ENCODE results near the gene COL23A1. TPM values are rescaled to one million over a fixed set of nuclear protein-coding genes. Genes with fewer than 3 reads are reported as not detected.

The COL23A1 gene
- total RNA-seq (2014; rRNA removed) (not detected in 2 replicates), Bru-seq, nascent RNA (percentile 5 among the genes with signal in this experiment), BruChase-seq, experiment 1, labeled RNA remaining after a 6-hour chase (percentile 9 among the genes with signal in this experiment), BruChase-seq, experiment 2, labeled RNA remaining after a 2-hour chase (percentile 11 among the genes with signal in this experiment)
- long read RNA-seq, partial matches to known transcripts = 0 of 1 reads
- long read RNA-seq, other reads (novel, unspliced or antisense) = 1 of 1 reads

- Histone ChIP-seq H3K36me3 (ENCODE audit: low read depth, low read length) (peaks cover 10% of the 10 kb centered on the region; the same call in 1 of the 2 replicates), H3K79me2 (ENCODE audit: low read length) (no peaks in the 10 kb centered on the region), H3K9me3 (ENCODE audit: low read length) (peaks cover 10% of the 10 kb centered on the region), H3K4me2 (ENCODE audit: low read length) (peak within 1 kb of the TSS; percentile 77), H4K20me1 (ENCODE audit: low read length) (no peaks in the 10 kb centered on the region), H2AFZ (ENCODE audit: low read length) (no peak within 1 kb of the TSS), H3K4me3 (ENCODE audit: low read length) (peak within 1 kb of the TSS; percentile 47; the same call in 1 of the 2 replicates), H3K27ac (ENCODE audit: low read length) (no peak within 1 kb of the TSS), H3F3A (ENCODE audit: low read length, unreplicated experiment) (no peaks in the 10 kb centered on the region), H3K9ac (ENCODE audit: low read length) (no peak within 1 kb of the TSS), H3K27me3 (ENCODE audit: low read length) (peaks cover 44% of the 10 kb centered on the region), H3K9me2 (replicated peaks; ENCODE audit: low read length) (no peaks in the 10 kb centered on the region), H3K4me1 (ENCODE audit: insufficient read depth, low read length) (no peaks in the 10 kb centered on the region; the same call in 1 of the 2 replicates)
- no TSS peak for BruUV-seq (replicated peaks)
- POLR2A ChIA-PET (ENCODE audit: unreplicated experiment) = no interaction called here
- TF ChIP-seq EZH2phosphoT487 (IDR thresholded peaks at IDR 0.05; ENCODE audit: borderline replicate concordance, low read length) = no peak; the same call in 1 of the 2 replicates
- TF ChIP-seq CTCF (conservative IDR thresholded peaks at IDR 0.05; ENCODE audit: low read depth, low read length) = peak; percentile 85
- TF ChIP-seq EZH2 (IDR thresholded peaks at IDR 0.05; ENCODE audit: low read length, unreplicated experiment) = peak; percentile 42
- peak; percentile 40 for DNase-seq
- CTCF ChIA-PET = no interaction called here
- intact Hi-C loops (cut with micrococcal nuclease) = loop anchor here (2.0 kb wide), 1 partner anchor 310 kb away; no protein-coding TSS in a partner anchor
- ATAC-seq = peak; percentile 33
These were observed at the start of gene COL23A1 for GRCh38 chr5:178590141-178590923. TSS of gene COL23A1 (minus strand) at chr5:178590393.

- H3K27ac ChIP-seq (ENCODE audit: low read length) = no peak overlapping the region
These were observed 47.3 kb upstream of the COL23A1 start for GRCh38 chr5:178637356-178638074.

More at GRCh38 chr5:178637356-178638074, 47.3 kb upstream of the COL23A1 start:
- no peak overlapping the region for H3K9ac ChIP-seq (ENCODE audit: low read length)
- H4K20me1 ChIP-seq (ENCODE audit: low read length) = no peaks in the 10 kb centered on the region
- POLR2A ChIA-PET (ENCODE audit: unreplicated experiment) = no interaction called here
- ATAC-seq (no peak), DNase-seq (no peak)
- no peaks in the 10 kb centered on the region for H3K79me2 ChIP-seq (ENCODE audit: low read length)
- H2AFZ ChIP-seq (ENCODE audit: low read length) = no peak overlapping the region
- BruUV-seq (replicated peaks) = no TSS peak
- intact Hi-C loops (cut with micrococcal nuclease) = no loop called here
- peaks cover 7% of the 10 kb centered on the region for H3F3A ChIP-seq (ENCODE audit: low read length, unreplicated experiment)
- no peaks in the 10 kb centered on the region for H3K36me3 ChIP-seq (ENCODE audit: low read depth, low read length)
- H3K27me3 ChIP-seq (ENCODE audit: low read length) = no peaks in the 10 kb centered on the region
- no peaks in the 10 kb centered on the region for H3K9me3 ChIP-seq (ENCODE audit: low read length)
- CTCF ChIA-PET = no interaction called here
- TF ChIP-seq CTCF (conservative IDR thresholded peaks at IDR 0.05; ENCODE audit: low read depth, low read length) (no peak), EZH2phosphoT487 (IDR thresholded peaks at IDR 0.05; ENCODE audit: borderline replicate concordance, low read length) (no peak), EZH2 (IDR thresholded peaks at IDR 0.05; ENCODE audit: low read length, unreplicated experiment) (no peak)
- no peak overlapping the region for H3K4me3 ChIP-seq (ENCODE audit: low read length)
- no peak overlapping the region for H3K4me2 ChIP-seq (ENCODE audit: low read length)
- H3K4me1 ChIP-seq (ENCODE audit: insufficient read depth, low read length) = peaks cover 19% of the 10 kb centered on the region
- H3K9me2 ChIP-seq (replicated peaks; ENCODE audit: low read length) = no peaks in the 10 kb centered on the region

All from PC-3 (cell line).